Measurements from ENCODE around the gene FGF14. TPM values are rescaled to one million over a fixed set of nuclear protein-coding genes. Genes with fewer than 3 reads are reported as not detected.
"Not testable (repeated sequence)": the region's sequence is repeated elsewhere in the genome, so short reads cannot be mapped to it uniquely, and the experiment has no call there.

The FGF14 gene
- total RNA-seq, 4 donors from 2014 or later, result 0.36 to 1.9 (median 0.45) TPM

- no peak for TF ChIP-seq POLR2A (IDR thresholded peaks at IDR 0.05)
- no peak for TF ChIP-seq CTCF (IDR thresholded peaks at IDR 0.05)
- H3K4me3 ChIP-seq (ENCODE audit: low read depth, poor library complexity, severe bottlenecking), result no peak overlapping the region
- intact Hi-C loops (cut with DNase I; ENCODE audit: low total_unique reads), result no loop called here
- no peak for DNase-seq (ENCODE audit: low spot score in 2 of 2)
- WGBS, 2 donors, result 67 to 76% methylated on average over 2 to 3 of the region's 3 CpGs
Observed at GRCh38 chr13:102138635-102139190, 263.1 kb downstream of the FGF14 start.

- DNase-seq (ENCODE audit: low spot score in 2 of 2); intact Hi-C loops (cut with DNase I; ENCODE audit: low total_unique reads); H3K4me3 ChIP-seq (ENCODE audit: low read depth, poor library complexity, severe bottlenecking): not testable (repeated sequence)
- WGBS, 2 donors, result 84 to 86% methylated on average over 4 of the region's 4 CpGs
Observed at GRCh38 chr13:102137904-102138303, 263.9 kb downstream of the FGF14 start.

GRCh38 chr13:102136735-102137296, 265.0 kb downstream of the FGF14 start:
- no peak overlapping the region for H3K4me3 ChIP-seq (ENCODE audit: low read depth, poor library complexity, severe bottlenecking)
- 74 to 82% methylated on average over 3 of the region's 3 CpGs for WGBS, 2 donors
- TF ChIP-seq CTCF (IDR thresholded peaks at IDR 0.05) (no peak), POLR2A (IDR thresholded peaks at IDR 0.05) (no peak)
- intact Hi-C loops (cut with DNase I; ENCODE audit: low total_unique reads), result no loop called here
- no peak for DNase-seq (ENCODE audit: low spot score in 2 of 2)

- WGBS, 2 donors, result 65 to 91% methylated on average over 3 of the region's 3 CpGs
- H3K4me3 ChIP-seq (ENCODE audit: low read depth, poor library complexity, severe bottlenecking), result no peak overlapping the region
- no peak for DNase-seq (ENCODE audit: low spot score in 2 of 2)
- intact Hi-C loops (cut with DNase I; ENCODE audit: low total_unique reads), result no loop called here
- TF ChIP-seq CTCF (IDR thresholded peaks at IDR 0.05), result no peak
- TF ChIP-seq POLR2A (IDR thresholded peaks at IDR 0.05), result no peak
Observed at GRCh38 chr13:102132777-102133295, 269.0 kb downstream of the FGF14 start.

- TF ChIP-seq CTCF (IDR thresholded peaks at IDR 0.05) (no peak), POLR2A (IDR thresholded peaks at IDR 0.05) (no peak)
- DNase-seq (ENCODE audit: low spot score in 2 of 2), result no peak
- intact Hi-C loops (cut with DNase I; ENCODE audit: low total_unique reads), result no loop called here
- WGBS, 2 donors, result 68 to 70% methylated on average over 2 of the region's 2 CpGs
- no peak overlapping the region for H3K4me3 ChIP-seq (ENCODE audit: low read depth, poor library complexity, severe bottlenecking)
Observed at GRCh38 chr13:102131246-102131645, 270.6 kb downstream of the FGF14 start.

- DNase-seq (ENCODE audit: low spot score in 2 of 2), result peak in 1 of 2 donors; percentile 39
- 22 to 26% methylated on average over 4 of the region's 4 CpGs for WGBS, 2 donors
- intact Hi-C loops (cut with DNase I; ENCODE audit: low total_unique reads), result no loop called here
- no peak for TF ChIP-seq POLR2A (IDR thresholded peaks at IDR 0.05)
- no peak for TF ChIP-seq CTCF (IDR thresholded peaks at IDR 0.05)
- H3K4me3 ChIP-seq (ENCODE audit: low read depth, poor library complexity, severe bottlenecking), result no peak overlapping the region
Observed at GRCh38 chr13:102128216-102128810, 273.5 kb downstream of the FGF14 start.

All from lower leg skin (tissue), 4 donors.